Mammary epithelial cell (primary cell): ENCODE results near the gene TPD52L1.

ENCODE experiments used
- EZH2 ChIP-seq: IDR thresholded peaks from 2 replicates; pipeline ENCODE4 v1.6.1; 2012; ENCODE audit warnings: low read length, inconsistent platforms, borderline replicate concordance
- TF ChIP-seq, protein P1 (sequence below), 2 donors: IDR thresholded peaks in 1 of 2; conservative IDR thresholded peaks in 1 of 2; 2 replicates each; pipeline ENCODE4 v1.5.1; 2011 to 2012; ENCODE audit warnings: inconsistent platforms in 2 of 2, low read length in 2 of 2, mild to moderate bottlenecking in 2 of 2, control low read depth in 1 of 2, low read depth in 1 of 2; ENCODE audit not compliant: insufficient read depth in 1 of 2; ENCODE audit errors: extremely low read depth in 1 of 2

DNA sequence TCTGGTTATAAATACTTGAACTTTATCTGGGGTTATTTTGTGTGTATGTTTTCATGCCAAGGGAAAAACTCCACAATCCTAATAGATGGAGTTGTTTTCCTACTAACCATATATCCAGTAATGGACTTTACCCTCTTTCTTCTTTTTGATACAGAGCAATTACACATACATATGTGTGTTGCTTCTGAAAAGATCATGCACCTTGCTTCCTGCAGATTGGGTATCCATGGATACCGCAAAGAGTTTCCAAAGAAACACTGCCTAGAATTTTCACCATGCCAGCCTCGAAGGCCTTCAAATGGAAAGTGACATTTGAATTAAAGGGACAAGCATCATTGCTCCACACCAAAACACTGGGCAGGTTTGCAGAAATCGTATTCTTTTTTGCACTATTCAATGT is 121.4 kb downstream of the TPD52L1 start:
- TF ChIP-seq EZH2 = no peak
- TF ChIP-seq, protein P1, sequence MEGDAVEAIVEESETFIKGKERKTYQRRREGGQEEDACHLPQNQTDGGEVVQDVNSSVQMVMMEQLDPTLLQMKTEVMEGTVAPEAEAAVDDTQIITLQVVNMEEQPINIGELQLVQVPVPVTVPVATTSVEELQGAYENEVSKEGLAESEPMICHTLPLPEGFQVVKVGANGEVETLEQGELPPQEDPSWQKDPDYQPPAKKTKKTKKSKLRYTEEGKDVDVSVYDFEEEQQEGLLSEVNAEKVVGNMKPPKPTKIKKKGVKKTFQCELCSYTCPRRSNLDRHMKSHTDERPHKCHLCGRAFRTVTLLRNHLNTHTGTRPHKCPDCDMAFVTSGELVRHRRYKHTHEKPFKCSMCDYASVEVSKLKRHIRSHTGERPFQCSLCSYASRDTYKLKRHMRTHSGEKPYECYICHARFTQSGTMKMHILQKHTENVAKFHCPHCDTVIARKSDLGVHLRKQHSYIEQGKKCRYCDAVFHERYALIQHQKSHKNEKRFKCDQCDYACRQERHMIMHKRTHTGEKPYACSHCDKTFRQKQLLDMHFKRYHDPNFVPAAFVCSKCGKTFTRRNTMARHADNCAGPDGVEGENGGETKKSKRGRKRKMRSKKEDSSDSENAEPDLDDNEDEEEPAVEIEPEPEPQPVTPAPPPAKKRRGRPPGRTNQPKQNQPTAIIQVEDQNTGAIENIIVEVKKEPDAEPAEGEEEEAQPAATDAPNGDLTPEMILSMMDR (conservative IDR thresholded peaks at IDR 0.05 in 1 of 2, IDR thresholded peaks at IDR 0.05 in 1 of 2; ENCODE audit: extremely low read depth in 1 of 2, insufficient read depth in 1 of 2, low read depth in 1 of 2, low read length in 2 of 2) = no peak
